ENCODE data around the gene DMAC1.

DMAC1 gene

DNA sequence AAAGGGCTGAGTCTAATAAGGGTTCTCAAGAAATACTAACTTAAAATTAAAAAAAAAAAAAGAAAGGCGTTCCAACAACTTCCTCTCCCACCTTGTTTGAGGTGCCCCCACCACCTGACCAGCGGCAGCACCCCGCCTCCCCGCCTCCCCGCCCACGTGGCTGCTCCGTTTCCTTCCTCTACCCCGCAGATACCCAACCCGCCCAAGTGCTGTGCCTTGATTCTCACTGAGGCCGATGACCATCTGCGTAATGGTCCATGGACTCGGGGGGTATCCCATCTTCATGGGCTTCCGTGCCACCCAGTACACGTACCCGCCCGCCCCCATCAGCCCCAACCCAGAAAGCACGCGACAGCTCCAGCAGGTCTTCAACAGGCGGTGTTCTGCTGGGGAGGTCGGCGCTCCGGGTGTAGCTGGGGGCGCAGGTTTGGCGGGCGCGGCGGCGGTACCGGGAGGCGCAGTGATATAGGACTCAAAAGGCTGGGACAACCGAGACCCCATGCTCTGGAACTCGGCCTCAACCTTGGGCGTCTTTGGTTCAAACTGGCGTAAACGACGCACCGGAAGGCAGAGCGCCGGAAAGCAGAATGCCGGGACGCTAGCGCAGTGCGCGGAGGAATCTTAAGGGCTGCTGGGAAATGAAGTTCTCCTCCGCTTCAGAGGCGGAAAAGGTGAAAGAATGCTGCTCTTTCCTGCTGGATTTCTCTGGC, at the start of gene DMAC1:
TSS of gene DMAC1 (minus strand) at position 545 of the 710 bp plus-strand sequence. CDS start at position 501, 44 bp downstream.
- peak; percentile 76 for DNase-seq

GRCh38 chr9:7849362-7849761, 49.8 kb upstream of the DMAC1 start:
- no peak for DNase-seq

- no peak for DNase-seq
These were observed 48.9 kb upstream of the DMAC1 start for GRCh38 chr9:7848498-7848897.

DNA sequence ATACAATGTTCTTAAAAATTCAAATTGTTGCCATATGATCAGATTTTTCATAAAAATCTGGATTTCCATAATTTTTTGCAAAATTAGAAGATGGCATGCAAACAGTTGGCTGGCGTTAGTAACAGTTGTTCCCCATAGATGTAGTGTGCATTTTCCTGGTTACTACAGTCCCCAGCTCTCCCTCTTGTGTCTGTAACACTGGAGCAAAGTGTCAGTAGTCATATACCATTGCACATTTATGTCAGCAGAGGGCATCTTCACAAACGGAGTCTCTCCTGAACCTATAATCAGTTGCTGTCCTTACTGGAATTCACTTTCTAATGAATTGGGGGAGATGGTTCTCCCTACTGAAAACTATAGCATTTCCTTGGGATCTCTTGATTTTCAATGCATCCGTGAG, 44.7 kb upstream of the DMAC1 start:
- DNase-seq: no peak

DNA sequence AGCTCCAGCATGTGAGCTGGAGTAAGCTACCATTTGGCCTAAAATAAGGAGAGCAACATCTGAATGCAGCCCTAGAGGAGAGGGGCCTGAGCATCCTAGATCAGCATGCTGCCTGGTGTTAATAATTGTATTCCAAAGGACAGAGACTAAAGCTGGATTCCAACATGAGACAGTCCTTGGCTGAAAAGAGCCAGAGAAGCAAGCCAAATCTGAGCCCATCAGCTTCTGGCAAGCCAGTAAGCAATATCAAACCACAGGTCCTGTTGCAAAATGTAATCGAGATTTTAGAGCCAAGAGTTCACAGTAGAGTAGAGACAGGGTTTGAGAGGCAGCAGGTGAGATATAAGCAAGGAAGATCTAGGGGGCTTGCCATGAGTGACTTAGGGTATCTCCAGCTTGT, 42.3 kb upstream of the DMAC1 start:
- DNase-seq: no peak

DNA sequence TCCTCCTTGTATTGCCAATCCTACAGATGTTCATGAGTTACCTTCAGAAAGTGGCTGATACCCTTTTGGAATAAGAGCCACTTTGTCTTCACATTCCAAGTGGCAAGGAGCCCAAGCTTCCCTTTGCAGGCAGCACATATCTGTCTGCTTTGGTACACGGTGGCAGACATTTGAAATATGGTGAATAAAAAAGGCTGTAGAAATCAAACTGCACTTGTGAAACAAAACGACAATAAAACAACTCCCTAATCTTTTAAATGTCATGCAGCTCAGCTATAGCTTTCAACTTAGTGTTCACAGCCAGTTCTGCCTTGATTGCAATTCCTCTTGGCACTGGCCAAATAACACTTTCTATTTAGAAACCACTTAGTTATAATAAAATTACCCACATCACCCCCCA, 35.0 kb upstream of the DMAC1 start:
- no peak for DNase-seq

DNA sequence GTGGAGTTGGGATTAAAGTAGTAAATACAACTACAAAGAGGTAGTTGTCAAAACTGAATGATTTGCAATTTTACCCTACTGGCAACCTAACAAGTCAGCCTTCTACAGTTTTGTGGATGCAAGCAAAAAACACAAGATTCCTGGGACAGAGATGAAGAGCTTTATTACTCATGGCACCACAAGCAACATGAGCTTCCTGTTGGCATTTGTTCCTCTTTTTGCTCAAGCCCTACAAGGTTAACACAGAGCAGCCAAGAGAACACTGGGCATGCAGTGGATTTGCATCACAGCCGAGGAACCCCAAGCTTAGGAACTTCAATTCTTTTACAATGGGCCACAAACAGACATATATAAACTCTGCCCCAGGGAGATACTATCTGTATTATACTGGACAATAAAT, 28.8 kb upstream of the DMAC1 start:
- no peak for DNase-seq

GRCh38 chr9:7827792-7828191, 28.2 kb upstream of the DMAC1 start:
- DNase-seq: no peak

DNA sequence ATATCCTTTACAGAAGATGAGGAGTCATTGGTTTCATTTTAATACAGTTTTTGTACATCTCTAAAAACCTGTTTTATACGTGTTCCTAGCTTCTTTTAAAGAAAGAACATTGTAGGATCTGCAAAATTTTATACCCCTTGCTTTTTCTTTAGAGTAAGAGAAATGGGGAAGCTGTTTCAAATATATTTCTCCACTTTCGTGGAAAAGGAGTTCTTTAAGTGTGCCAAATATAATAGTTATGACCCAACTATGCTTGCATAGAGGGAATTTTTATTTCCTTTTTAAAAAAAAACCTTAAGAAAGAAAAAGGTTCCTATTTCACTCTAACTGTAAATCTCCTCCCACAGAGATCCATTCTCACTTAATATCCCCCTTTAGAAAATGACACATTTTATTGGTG, 27.5 kb upstream of the DMAC1 start:
- DNase-seq: no peak

DNA sequence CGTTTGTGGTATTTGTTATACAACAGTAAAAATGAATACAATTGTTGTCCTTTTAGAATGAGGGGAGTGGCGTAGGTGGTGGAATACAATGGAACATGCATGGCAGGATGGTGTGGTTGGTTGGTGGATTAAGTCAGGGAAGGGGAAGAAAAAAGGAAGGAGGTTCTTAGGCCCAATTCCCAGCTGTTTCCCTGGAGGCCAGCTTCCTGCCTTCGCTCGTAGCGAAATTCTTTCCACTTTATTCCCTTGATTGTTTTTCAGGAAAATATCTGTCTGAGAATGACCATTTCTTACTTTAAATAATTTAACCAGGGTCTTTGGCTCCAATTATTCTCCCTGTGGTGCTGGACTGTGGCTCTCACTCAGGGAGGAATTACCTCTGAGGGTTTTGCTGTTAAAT, 24.1 kb upstream of the DMAC1 start:
- no peak for DNase-seq

DNA sequence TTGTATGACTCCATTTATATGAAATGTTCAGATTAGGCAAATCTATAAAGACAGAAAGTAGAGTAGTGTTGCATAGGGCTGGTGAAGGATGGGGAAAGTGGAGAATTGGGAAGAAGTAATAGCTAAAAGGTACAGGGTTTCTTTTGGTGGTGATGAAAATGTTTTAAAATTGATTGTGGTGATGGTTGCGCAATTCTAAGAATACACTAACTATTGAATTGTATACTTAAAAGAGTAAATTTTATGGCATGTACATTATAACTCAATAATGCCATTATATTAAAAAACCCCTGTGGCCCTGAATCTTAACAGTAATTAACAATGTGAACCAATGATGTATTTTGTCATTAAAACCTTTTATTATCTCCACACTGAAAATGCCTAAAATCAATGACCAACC, 20.4 kb upstream of the DMAC1 start:
- no peak for DNase-seq

DNA sequence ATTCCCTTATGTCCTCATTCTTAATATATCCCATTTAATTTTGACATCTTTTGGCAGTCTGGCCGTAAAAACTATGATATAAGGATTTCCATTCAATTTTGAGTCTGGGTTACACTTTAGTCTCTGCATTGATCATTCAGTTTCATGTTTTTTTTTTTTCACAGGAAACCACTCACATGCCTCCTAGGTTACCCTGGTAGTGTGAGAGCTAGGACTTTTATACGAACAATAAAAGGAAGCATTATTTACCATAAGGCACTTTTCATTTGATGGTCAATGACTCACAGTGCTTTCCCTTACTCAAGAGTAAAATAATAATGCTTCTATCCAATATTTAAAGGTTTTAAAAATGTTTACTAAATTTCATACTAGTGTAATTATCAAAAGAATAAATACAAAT, 16.4 kb upstream of the DMAC1 start:
- DNase-seq: no peak

DNA sequence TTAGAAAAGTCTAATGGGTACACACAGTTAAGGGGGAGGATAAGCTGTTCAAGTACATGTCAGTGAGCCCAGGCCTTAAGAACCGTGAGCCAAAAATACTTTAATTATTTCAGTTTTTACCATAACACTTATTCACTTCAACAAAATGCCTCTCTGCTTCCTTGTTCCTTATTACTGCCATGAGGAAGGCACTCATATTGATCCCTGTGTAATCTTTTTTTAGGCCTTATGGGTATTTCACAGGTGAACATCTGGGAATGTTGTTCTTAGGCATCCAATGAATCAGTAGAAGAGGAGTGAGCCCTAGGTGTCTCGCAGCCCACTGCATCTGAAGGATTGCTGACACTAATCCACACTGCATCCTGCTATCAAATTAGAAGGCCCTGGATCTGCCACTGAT, 13.5 kb upstream of the DMAC1 start:
- DNase-seq: no peak

DNA sequence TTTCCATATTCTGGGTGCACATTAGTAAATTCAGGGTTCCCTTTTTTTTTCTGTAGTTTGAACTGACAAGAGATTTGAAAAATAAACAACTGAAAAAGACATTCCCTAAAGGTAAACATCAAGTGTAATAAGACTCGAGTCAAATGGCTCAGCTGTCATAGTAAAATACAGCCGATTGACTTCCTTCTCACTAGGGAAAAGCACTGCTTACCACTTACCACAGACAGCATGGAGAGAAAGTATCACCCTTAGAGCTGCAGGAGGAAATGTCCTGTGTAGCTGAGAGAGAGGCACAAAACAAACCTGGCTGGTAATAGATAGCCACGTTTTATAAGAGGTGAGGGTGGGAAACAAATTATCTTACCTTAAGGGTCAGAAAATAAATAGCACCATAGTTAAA, 12.1 kb upstream of the DMAC1 start:
- no peak for DNase-seq

DNA sequence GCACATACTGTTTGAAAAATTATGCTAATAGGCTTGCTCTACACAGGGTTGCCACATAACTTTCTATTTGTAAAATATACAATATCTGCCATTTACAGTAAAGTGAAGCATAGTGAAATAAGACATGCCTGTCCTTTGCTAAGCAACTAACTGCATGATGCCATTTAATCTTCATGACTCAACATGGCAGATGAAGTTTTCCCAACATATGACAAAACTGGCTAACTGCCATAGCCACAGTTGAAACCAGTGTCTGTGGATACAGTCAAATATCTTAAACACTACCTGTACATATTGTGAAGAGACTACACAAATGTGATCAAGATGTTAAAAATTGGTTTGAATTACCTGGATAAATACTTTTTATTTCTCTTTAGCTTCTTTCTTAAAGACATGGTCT, 3.1 kb upstream of the DMAC1 start:
- no peak for DNase-seq

DNA sequence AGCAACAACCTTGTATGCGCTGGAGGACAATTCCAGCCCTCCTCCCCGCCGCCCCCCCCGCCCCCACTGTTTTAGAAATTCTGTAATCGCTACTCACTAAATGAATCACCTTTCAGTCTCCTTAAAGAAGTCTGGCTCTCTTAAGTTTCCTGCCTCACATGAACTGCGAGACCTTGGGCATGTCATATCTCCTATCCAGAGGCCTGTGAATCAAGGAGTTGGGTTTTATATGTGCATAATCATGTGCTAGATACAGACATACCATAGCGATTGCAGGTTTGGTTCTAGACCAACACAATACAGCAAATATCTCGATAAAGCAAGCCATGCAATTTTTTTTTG, 337 bp upstream of the DMAC1 start:
- no peak for DNase-seq

DNA sequence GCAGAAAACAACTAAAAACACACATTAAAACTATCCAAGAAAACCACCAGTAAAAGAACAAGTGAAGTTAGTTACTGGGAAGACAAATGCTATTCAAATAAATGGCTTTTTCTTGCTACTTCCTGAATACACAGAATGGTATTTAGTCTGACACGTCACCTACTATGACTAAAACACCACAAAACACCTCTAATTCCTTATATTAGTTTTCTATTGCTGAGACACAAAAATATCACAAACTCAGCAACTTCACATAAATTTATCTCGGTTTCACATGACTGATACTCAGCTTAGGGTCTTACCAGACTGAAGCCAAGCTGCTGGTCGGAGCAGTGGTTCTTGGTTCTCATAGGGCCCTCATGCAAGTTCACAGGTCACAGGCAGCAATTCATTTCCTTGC, 5.4 kb downstream of the DMAC1 start:
- DNase-seq: no peak

- no peak for DNase-seq
These were observed 8.2 kb downstream of the DMAC1 start for GRCh38 chr9:7791394-7791793.

DNA sequence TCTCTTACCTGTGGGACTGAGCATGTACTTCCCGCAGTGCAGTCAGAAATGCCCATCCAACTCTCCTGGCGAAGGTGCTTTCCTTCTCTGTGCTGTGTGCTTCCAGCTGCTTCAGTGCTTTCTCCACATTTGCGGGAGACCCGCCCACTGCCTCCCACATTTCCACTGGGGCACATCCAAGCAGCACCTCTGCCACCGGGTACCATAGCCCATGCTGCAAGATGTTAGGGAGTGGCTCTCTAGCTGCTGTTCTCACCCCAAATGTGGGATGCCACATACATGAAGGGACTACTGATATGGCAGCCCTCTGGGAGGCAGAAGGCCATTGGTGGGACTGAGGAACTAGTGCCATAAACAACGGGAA, 8.8 kb downstream of the DMAC1 start:
- no peak for DNase-seq

- DNase-seq: no peak
These were observed 9.4 kb downstream of the DMAC1 start for GRCh38 chr9:7790022-7790818.

- DNase-seq: no peak
These were observed 10.8 kb downstream of the DMAC1 start for GRCh38 chr9:7788772-7789171.

- no peak for DNase-seq
These were observed 13.8 kb downstream of the DMAC1 start for GRCh38 chr9:7785813-7786212.

GRCh38 chr9:7784472-7784871, 15.1 kb downstream of the DMAC1 start:
- DNase-seq: no peak

- no peak for DNase-seq
These were observed 15.9 kb downstream of the DMAC1 start for GRCh38 chr9:7783635-7784063.
